Measurements from ENCODE around the gene PHF24.

The PHF24 gene

GRCh38 chr9:35027860-35028259, 69.8 kb downstream of the PHF24 start:
- DNase-seq: no peak
- in situ Hi-C loops (cut with HindIII; ENCODE audit: low pct_ligation_motif_present, low pct_unique_long_range_greater_than_20kb, low sequenced_read_pairs): no loop called here

- in situ Hi-C loops (cut with HindIII; ENCODE audit: low pct_ligation_motif_present, low pct_unique_long_range_greater_than_20kb, low sequenced_read_pairs): no loop called here
- no peak for DNase-seq
Measured at GRCh38 chr9:35028341-35028740, 70.3 kb downstream of the PHF24 start.

- in situ Hi-C loops (cut with HindIII; ENCODE audit: low pct_ligation_motif_present, low pct_unique_long_range_greater_than_20kb, low sequenced_read_pairs): no loop called here
- DNase-seq: no peak
Measured at GRCh38 chr9:35029241-35029640, 71.2 kb downstream of the PHF24 start.

- DNase-seq: no peak
- in situ Hi-C loops (cut with HindIII; ENCODE audit: low pct_ligation_motif_present, low pct_unique_long_range_greater_than_20kb, low sequenced_read_pairs): no loop called here
Measured at GRCh38 chr9:35029852-35030251, 71.8 kb downstream of the PHF24 start.

Measured in ACHN (cell line).